ENCODE results near the gene PRDX3.

PRDX3 gene

GRCh38 chr10:119199231-119199992 lies 20.8 kb upstream of the PRDX3 start:
- TF ChIP-seq CTCF (IDR thresholded peaks at IDR 0.05; ENCODE audit: low read depth, low read length, missing control alignments) = peak; percentile 87
- DNase-seq (ENCODE audit: extremely low read depth, low read depth) = peak; percentile 83

DNA sequence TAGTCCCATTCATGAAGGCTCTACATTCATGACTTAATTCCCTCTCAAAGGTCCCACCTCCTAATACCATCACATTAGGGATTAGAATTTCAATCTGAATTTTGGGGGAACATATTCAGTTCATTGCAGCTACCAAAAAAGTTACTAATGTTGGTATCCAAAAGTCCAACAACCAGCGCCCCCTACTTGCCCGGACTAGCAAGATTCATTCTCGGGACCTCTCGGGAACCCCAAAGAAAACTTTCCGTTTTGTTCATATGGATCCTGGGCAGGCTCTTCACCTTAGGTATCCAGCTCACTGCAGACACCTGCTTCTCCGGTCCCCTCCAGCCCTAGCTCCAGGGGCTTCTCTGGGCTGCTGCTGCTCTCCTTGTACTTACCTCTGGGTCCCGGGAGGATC lies 19.8 kb upstream of the PRDX3 start:
- no peak overlapping the region for H3K4me3 ChIP-seq (replicated peaks; ENCODE audit: low read depth, low read length)
- DNase-seq (ENCODE audit: extremely low read depth, low read depth) = no peak

More at GRCh38 chr10:119199231-119199992, 20.8 kb upstream of the PRDX3 start:
- no peak overlapping the region for H3K4me3 ChIP-seq (replicated peaks; ENCODE audit: low read depth, low read length)

GRCh38 chr10:119197921-119198320 lies 19.3 kb upstream of the PRDX3 start:
- DNase-seq (ENCODE audit: extremely low read depth, low read depth) = peak; percentile 81
- no peak for TF ChIP-seq CTCF (IDR thresholded peaks at IDR 0.05; ENCODE audit: low read depth, low read length, missing control alignments)
- no peak overlapping the region for H3K4me3 ChIP-seq (replicated peaks; ENCODE audit: low read depth, low read length)

More for the DNA sequence above, 19.8 kb upstream of the PRDX3 start:
- peak; percentile 54 for TF ChIP-seq CTCF (IDR thresholded peaks at IDR 0.05; ENCODE audit: low read depth, low read length, missing control alignments)

DNA sequence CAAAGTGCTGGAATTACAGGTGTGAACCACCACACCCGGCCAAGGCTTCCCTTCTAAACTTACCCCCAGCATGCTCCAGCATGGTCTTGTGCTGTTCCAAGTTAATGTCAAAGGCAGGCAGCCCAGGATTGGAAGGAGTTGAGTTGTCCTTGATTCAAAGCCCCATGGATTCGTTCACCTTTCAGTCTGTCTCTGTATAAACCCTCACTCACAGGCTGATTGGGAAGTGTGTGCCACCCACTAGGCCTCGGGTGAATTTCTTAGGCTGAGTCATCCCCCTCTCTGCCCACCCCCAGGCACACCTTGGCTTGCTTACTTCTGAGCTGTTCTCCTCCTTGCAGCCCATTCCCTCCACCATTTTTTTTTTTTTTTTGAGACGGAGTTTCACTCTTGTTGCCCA lies 13.3 kb upstream of the PRDX3 start:
- no peak for DNase-seq (ENCODE audit: extremely low read depth, low read depth)
- TF ChIP-seq CTCF (IDR thresholded peaks at IDR 0.05; ENCODE audit: low read depth, low read length, missing control alignments) = no peak
- no peak overlapping the region for H3K4me3 ChIP-seq (replicated peaks; ENCODE audit: low read depth, low read length)

- no peak for DNase-seq (ENCODE audit: extremely low read depth, low read depth)
- H3K4me3 ChIP-seq (replicated peaks; ENCODE audit: low read depth, low read length) = no peak overlapping the region
- no peak for TF ChIP-seq CTCF (IDR thresholded peaks at IDR 0.05; ENCODE audit: low read depth, low read length, missing control alignments)
These were observed 12.6 kb upstream of the PRDX3 start for GRCh38 chr10:119190954-119191785.

- TF ChIP-seq CTCF (IDR thresholded peaks at IDR 0.05; ENCODE audit: low read depth, low read length, missing control alignments) = no peak
- no peak overlapping the region for H3K4me3 ChIP-seq (replicated peaks; ENCODE audit: low read depth, low read length)
- DNase-seq (ENCODE audit: extremely low read depth, low read depth) = peak; percentile 82
These were observed 11.7 kb upstream of the PRDX3 start for GRCh38 chr10:119190353-119190752.
